Activated T-cell treated with anti-CD3 and anti-CD28 coated beads for 24 hours (primary cell): ENCODE data around the gene IER5.

Source experiments
- DNase-seq: peaks from one replicate; pipeline ENCODE4 v3.0.0-alpha.2; 2020; ENCODE audit warnings: low read depth

Gene IER5

GRCh38 chr1:181077576-181078242 is 10.8 kb upstream of the IER5 start:
- no peak for DNase-seq

GRCh38 chr1:181079382-181079781 is 9.1 kb upstream of the IER5 start:
- DNase-seq: no peak

- DNase-seq: no peak
These were observed 8.6 kb upstream of the IER5 start for GRCh38 chr1:181079920-181080319.

- no peak for DNase-seq
These were observed 7.9 kb upstream of the IER5 start for GRCh38 chr1:181080556-181080955.

GRCh38 chr1:181081395-181081794 is 7.1 kb upstream of the IER5 start:
- no peak for DNase-seq

GRCh38 chr1:181083842-181084605 is 4.5 kb upstream of the IER5 start:
- no peak for DNase-seq

- no peak for DNase-seq
These were observed 3.9 kb upstream of the IER5 start for GRCh38 chr1:181084606-181084969.

- no peak for DNase-seq
These were observed 2.4 kb upstream of the IER5 start for GRCh38 chr1:181086091-181086490.

- no peak for DNase-seq
These were observed 1.6 kb upstream of the IER5 start for GRCh38 chr1:181086926-181087325.

GRCh38 chr1:181087400-181087901 is 1.0 kb upstream of the IER5 start:
- no peak for DNase-seq

GRCh38 chr1:181089017-181089675 is 646 bp downstream of the IER5 start:
- DNase-seq: no peak

GRCh38 chr1:181089676-181090544 is 1.4 kb downstream of the IER5 start:
- DNase-seq: peak; percentile 69

GRCh38 chr1:181090641-181091126 is 2.2 kb downstream of the IER5 start:
- no peak for DNase-seq

- no peak for DNase-seq
These were observed 3.0 kb downstream of the IER5 start for GRCh38 chr1:181091309-181092040.

- no peak for DNase-seq
These were observed 3.6 kb downstream of the IER5 start for GRCh38 chr1:181092056-181092455.

- no peak for DNase-seq
These were observed 4.5 kb downstream of the IER5 start for GRCh38 chr1:181092883-181093458.

- DNase-seq: no peak
These were observed 6.1 kb downstream of the IER5 start for GRCh38 chr1:181094416-181095212.

- no peak for DNase-seq
These were observed 6.8 kb downstream of the IER5 start for GRCh38 chr1:181095260-181095659.

- no peak for DNase-seq
These were observed 7.3 kb downstream of the IER5 start for GRCh38 chr1:181095763-181096184.

GRCh38 chr1:181097242-181097641 is 8.7 kb downstream of the IER5 start:
- DNase-seq: no peak
